ENCODE results near the gene LMNTD2.

Gene LMNTD2

DNA sequence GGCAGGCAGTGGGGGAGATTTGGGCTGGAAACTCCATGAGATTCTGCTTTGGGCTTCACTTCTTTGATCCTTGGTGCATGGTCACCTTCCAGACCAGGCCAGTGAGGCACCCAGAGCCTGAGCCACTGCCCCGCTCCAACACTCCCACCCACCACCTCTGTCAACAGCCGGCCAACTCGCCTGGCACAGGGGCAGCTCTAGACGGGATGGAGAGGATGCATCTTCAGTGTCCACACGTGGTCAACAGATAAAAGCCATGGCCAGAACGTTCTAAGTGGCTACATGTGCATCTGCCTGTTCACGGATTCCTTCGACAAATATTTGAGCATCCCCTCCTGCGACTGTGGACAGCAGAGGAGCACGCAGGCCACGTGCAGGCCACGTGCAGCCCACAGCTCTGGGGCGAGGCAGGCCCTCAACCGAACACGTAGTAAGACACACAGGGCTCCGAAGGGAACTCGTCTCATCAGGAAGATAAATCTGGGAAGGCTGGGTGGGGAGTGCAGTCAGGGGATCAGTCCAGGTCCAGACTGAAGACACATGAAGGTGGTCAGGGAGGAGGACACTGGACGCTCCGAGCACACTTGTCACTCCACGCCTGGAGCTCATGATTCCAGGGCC, 22.0 kb downstream of the LMNTD2 start:
- POLR2A ChIA-PET: no interaction called here
- CTCF ChIA-PET: interaction anchor here (1.0 kb wide), 1 partner anchor 9 kb away, joined by 3 read pairs; no protein-coding TSS in a partner anchor
- no peak for DNase-seq (ENCODE audit: extremely low spot score)
- no peak for TF ChIP-seq NFRKB (IDR thresholded peaks at IDR 0.05)
- TF ChIP-seq ZNF384 (IDR thresholded peaks at IDR 0.05): no peak

DNA sequence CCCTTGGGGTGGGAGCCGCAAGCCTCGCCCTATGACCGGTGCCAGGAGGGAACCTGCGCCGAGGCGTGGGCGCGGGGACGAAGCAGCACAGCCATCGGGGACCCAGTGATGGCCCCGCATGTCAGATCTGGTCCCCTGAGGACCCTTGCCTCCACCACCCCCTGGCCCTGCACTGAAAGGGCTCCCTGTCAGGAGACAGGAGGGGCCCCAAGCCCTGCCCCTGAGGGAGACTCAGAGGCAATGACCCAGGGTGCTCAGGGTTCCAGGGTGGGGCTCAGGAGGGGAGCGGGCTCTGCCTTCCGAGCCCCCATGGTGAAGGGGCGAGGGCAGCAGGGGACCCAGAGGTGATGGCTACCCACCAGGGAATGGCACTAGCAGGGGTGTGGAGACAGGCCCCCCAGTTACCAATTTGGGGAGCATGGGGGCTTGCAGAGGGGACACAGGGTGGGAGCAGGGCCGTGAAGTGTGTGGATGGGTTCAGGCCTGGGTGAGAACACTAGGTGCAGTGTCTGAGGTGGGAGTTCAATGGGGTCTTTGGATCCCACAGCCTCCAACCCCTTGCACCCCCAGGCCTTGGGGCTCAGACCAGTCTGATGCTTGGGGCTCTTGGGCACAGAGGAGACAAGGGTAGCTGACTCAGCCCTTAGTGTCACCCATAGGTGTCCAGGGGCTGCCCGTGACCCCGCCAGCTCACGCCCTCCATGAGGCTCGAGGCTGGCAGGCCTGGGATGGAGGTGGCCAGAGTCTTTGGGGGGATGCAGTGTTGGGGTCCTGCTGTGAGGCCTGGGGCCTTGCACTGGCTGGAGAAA, 22.7 kb downstream of the LMNTD2 start:
- ChIA-PET POLR2A (no interaction called here), CTCF (no interaction called here)
- TF ChIP-seq BHLHE40 (IDR thresholded peaks at IDR 0.05; ENCODE audit: borderline replicate concordance) (no peak), TARDBP (IDR thresholded peaks at IDR 0.05) (no peak)
- no peak for DNase-seq (ENCODE audit: extremely low spot score)

DNA sequence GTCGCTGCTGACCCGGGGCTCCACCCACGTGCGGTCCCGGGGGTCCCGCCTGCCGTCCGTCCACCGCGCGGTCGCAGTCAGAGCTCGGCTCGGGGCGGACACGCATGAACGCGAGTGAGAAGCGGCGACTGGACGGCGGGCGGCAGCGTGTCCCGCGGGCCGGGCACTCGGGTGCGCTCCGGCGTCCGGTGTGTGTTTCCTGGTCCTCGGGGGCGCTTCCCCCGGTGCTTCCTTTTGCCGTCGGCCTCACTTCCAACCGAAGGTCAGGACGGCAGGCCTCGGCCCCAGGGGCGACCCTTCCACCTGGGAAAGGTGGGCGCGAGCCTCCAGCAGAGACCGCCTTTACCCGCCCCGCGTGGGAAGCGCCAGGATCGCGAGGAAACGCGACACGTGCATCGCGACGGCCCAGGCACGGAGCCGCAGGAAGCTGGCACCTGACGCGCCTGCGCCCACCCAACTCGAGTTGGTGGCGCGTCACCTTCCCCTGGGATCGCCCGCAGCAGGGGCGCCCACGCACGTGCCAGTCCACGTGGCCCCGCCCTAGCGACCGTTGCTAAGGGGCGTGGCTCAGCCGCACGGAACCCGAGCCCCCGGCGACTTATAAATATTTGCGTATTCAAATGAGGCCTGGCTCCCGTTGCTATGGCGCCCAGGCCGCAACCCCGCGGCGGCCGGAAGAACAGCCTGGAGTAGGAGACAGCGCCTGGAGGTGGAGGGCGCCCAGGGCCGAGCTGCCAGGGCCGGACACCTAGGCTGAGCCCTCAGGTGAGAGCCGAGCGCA, 23.5 kb downstream of the LMNTD2 start, which contains the start of gene LRRC56:
Gene LRRC56, plus strand, starts transcription at position 687 of the 781 bp plus-strand sequence. CDS start 3,158 bp downstream, outside the sequence.
- no peak for TF ChIP-seq SUZ12 (IDR thresholded peaks at IDR 0.05)
- TF ChIP-seq FOXK2 (IDR thresholded peaks at IDR 0.05): no peak
- no peak for TF ChIP-seq CTBP1 (IDR thresholded peaks at IDR 0.05; ENCODE audit: borderline replicate concordance)
- no peak for TF ChIP-seq TARDBP (IDR thresholded peaks at IDR 0.05)
- TF ChIP-seq LEF1 (IDR thresholded peaks at IDR 0.05; ENCODE audit: borderline replicate concordance): no peak
- no peak for TF ChIP-seq SP1 (IDR thresholded peaks at IDR 0.05)
- no peak for TF ChIP-seq NFRKB (IDR thresholded peaks at IDR 0.05)
- TF ChIP-seq FOXA1 (IDR thresholded peaks at IDR 0.05): no peak
- TF ChIP-seq, protein P1, sequence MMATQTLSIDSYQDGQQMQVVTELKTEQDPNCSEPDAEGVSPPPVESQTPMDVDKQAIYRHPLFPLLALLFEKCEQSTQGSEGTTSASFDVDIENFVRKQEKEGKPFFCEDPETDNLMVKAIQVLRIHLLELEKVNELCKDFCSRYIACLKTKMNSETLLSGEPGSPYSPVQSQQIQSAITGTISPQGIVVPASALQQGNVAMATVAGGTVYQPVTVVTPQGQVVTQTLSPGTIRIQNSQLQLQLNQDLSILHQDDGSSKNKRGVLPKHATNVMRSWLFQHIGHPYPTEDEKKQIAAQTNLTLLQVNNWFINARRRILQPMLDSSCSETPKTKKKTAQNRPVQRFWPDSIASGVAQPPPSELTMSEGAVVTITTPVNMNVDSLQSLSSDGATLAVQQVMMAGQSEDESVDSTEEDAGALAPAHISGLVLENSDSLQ (IDR thresholded peaks at IDR 0.05): no peak
- no peak for TF ChIP-seq ELF4 (IDR thresholded peaks at IDR 0.05)
- no peak for TF ChIP-seq ZNF384 (IDR thresholded peaks at IDR 0.05)
- TF ChIP-seq HDGF (IDR thresholded peaks at IDR 0.05; ENCODE audit: borderline replicate concordance): no peak
- TF ChIP-seq ARNT (IDR thresholded peaks at IDR 0.05): no peak
- no peak for TF ChIP-seq BHLHE40 (IDR thresholded peaks at IDR 0.05; ENCODE audit: borderline replicate concordance)
- TF ChIP-seq FOXM1 (IDR thresholded peaks at IDR 0.05; ENCODE audit: borderline replicate concordance): no peak
- TF ChIP-seq L3MBTL2 (conservative IDR thresholded peaks at IDR 0.05): no peak
- ChIA-PET CTCF (no interaction called here), POLR2A (interaction anchor here (0.9 to 1.2 kb wide), 2 partner anchors 25 to 32 kb away, joined by 3 read pairs; no protein-coding TSS in a partner anchor)
- no peak for DNase-seq (ENCODE audit: extremely low spot score)

DNA sequence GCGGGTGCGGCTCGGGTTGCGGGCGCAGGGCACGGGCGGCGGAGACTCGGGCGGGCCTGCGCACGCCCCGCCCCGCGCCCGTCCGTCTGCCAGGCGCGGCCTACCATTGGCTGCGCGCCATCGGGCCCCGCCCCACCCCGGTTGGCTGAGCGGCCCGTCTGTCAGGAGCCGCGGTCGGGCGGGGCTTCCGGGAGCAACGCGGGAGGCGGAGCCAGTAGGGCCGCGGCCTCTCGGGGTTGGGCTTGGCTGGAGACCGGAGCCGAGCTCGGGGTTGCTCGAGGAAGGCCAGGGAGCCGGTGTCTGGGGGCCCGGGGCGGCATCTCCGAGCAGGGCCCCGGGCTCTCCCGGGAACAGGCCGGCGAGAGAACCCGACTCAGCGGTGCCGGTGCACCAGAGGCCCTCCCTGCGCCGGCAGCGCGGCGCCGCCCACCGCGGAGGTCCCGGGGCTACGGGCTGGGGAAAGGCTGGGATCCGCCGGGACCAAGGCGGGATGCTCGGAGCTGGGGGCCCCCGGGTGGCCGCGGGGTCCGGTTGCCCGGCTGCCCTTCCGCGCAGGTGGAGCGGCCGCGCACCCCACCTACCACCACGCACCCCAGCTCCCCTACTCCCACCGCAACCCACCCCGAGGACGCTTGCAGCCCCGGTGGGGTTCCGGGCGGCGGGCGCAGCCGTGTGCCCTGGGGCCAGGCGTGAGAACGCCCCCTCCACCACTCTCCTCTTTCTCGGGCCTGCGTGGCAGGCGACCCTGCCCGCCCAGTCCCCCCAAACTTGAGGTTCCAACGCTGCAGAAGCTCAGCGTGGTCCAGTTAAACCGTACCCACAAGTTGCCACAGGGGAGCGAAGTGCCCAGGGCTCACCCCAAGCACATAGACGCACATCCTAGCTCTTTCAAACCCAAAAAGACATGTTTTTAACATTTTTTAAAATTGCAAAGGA, 24.8 kb downstream of the LMNTD2 start, which contains the start of gene HRAS:
Gene HRAS, minus strand, starts transcription at position 58 of the 936 bp plus-strand sequence.
- DNase-seq (ENCODE audit: extremely low spot score): peak; percentile 100
- POLR2A ChIA-PET: interaction anchor here (0.6 to 1.7 kb wide), 14 partner anchors 9 to 206 kb away, joined by 3 to 7 read pairs (median 3); partner anchors contain the start of genes PHRF1 and TMEM80
- TF ChIP-seq, protein P1 (IDR thresholded peaks at IDR 0.05): peak; percentile 99
- TF ChIP-seq BHLHE40 (IDR thresholded peaks at IDR 0.05; ENCODE audit: borderline replicate concordance): no peak
- CTCF ChIA-PET: interaction anchor here (0.6 to 1.2 kb wide), 2 partner anchors 19 to 592 kb away, joined by 4 to 7 read pairs; no protein-coding TSS in a partner anchor

DNA sequence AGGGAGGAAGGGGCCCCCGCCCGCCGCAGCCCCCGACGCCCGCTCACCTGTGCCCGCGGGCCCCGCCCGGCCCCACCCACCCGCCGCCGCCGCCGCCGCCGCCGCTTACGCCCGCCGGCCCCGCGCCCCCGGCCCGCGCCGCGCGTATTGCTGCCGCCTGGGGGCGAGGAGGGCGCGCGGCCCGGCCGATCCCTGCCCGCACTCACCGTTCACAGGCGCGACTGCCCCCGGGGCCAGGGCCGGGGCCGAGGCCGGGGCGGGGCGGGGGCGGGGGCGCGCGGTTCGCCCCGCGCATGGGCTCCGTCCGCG, 25.4 kb downstream of the LMNTD2 start:
- no peak for TF ChIP-seq FOXK2 (IDR thresholded peaks at IDR 0.05)
- no peak for TF ChIP-seq TARDBP (IDR thresholded peaks at IDR 0.05)
- TF ChIP-seq LEF1 (IDR thresholded peaks at IDR 0.05; ENCODE audit: borderline replicate concordance): no peak
- no peak for TF ChIP-seq L3MBTL2 (conservative IDR thresholded peaks at IDR 0.05)
- TF ChIP-seq SUZ12 (IDR thresholded peaks at IDR 0.05): no peak
- no peak for TF ChIP-seq ZNF384 (IDR thresholded peaks at IDR 0.05)
- no peak for TF ChIP-seq ARNT (IDR thresholded peaks at IDR 0.05)
- no peak for TF ChIP-seq SP1 (IDR thresholded peaks at IDR 0.05)
- no peak for TF ChIP-seq CTBP1 (IDR thresholded peaks at IDR 0.05; ENCODE audit: borderline replicate concordance)
- no peak for TF ChIP-seq ELF4 (IDR thresholded peaks at IDR 0.05)
- TF ChIP-seq HDGF (IDR thresholded peaks at IDR 0.05; ENCODE audit: borderline replicate concordance): no peak
- no peak for TF ChIP-seq FOXM1 (IDR thresholded peaks at IDR 0.05; ENCODE audit: borderline replicate concordance)
- TF ChIP-seq FOXA1 (IDR thresholded peaks at IDR 0.05): no peak
- TF ChIP-seq BHLHE40 (IDR thresholded peaks at IDR 0.05; ENCODE audit: borderline replicate concordance): no peak
- TF ChIP-seq NFRKB (IDR thresholded peaks at IDR 0.05): no peak
- TF ChIP-seq, protein P1 (IDR thresholded peaks at IDR 0.05): no peak
- DNase-seq (ENCODE audit: extremely low spot score): no peak
- POLR2A ChIA-PET: interaction anchor here (0.6 to 1.7 kb wide), 11 partner anchors 10 to 206 kb away, joined by 3 to 7 read pairs (median 4); partner anchors contain the start of gene TMEM80
- CTCF ChIA-PET: interaction anchor here (1.2 kb wide), 1 partner anchor 19 kb away, joined by 4 read pairs; no protein-coding TSS in a partner anchor
